ENCODE measurements around the gene TAX1BP1.

DNA sequence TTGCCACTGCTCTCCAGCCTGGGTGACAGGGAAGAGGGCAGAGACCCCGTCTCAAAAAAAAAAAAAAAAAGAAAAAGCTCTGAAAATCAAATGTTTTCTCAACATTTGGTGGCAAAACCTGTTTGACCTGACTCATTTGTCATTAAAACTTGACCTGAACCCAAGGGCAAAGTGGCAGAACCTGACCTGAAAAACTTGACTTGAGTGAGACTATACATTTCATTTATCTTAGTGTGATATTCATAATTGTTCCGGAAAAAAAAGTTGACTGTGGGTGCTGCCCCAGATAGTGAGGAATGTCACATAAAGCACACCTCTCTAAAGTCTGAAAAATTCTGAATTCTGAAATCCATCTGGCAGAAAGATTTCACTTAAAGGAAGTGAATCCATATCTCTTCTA lies 2.3 kb upstream of the TAX1BP1 start:
- TF ChIP-seq EZH2 (IDR thresholded peaks at IDR 0.05; ENCODE audit: insufficient read depth, poor library complexity, severe bottlenecking) (no peak), EZH2phosphoT487 (IDR thresholded peaks at IDR 0.05; ENCODE audit: insufficient read depth, low read depth) (no peak)

All from GM23248 (cell line).